Suprapubic skin (tissue), 3 donors: Measurements from ENCODE around the gene UVRAG.

Experiments used
- POLR2AphosphoS5 ChIP-seq, 3 donors: sonication (generic); formaldehyde crosslinking; IDR thresholded peaks; one replicate each; pipeline ENCODE4 v1.6.1; 2017; ENCODE audit warnings: antibody characterized with exemption in 3 of 3
- TF ChIP-seq, protein P1 (sequence below), 2 donors: fragments of 200-600 bp in 1 of 2; fragments of 450-650 bp in 1 of 2; sonication (generic) in 1 of 2; IDR thresholded peaks; one replicate each; pipeline ENCODE4 v1.5.1; 2016 to 2019; ENCODE audit warnings: antibody characterized with exemption in 2 of 2, mild to moderate bottlenecking in 1 of 2, moderate library complexity in 1 of 2

DNA sequence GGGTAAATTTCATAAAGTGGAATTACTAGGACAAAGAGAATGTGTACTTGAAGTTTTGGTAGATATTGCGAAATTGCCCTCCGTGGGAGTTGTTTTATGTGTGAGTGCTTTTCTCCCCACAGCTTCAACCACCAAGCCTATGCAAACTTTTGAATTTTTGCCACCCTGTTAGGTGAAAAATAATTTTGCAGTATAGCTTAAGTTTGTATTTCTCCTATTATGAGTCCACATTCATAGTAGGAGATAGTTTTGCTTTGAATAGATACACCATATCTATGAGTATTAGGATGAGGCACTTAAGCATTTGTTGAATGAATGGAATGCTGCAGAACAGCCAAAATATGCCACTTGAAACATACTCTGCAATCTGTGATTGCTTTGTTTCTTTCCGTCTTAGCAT is 43.6 kb downstream of the UVRAG start:
- TF ChIP-seq POLR2AphosphoS5 (IDR thresholded peaks at IDR 0.05): no peak
- TF ChIP-seq, protein P1, sequence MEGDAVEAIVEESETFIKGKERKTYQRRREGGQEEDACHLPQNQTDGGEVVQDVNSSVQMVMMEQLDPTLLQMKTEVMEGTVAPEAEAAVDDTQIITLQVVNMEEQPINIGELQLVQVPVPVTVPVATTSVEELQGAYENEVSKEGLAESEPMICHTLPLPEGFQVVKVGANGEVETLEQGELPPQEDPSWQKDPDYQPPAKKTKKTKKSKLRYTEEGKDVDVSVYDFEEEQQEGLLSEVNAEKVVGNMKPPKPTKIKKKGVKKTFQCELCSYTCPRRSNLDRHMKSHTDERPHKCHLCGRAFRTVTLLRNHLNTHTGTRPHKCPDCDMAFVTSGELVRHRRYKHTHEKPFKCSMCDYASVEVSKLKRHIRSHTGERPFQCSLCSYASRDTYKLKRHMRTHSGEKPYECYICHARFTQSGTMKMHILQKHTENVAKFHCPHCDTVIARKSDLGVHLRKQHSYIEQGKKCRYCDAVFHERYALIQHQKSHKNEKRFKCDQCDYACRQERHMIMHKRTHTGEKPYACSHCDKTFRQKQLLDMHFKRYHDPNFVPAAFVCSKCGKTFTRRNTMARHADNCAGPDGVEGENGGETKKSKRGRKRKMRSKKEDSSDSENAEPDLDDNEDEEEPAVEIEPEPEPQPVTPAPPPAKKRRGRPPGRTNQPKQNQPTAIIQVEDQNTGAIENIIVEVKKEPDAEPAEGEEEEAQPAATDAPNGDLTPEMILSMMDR (IDR thresholded peaks at IDR 0.05): no peak
